Effector memory CD8-positive, alpha-beta T cell (primary cell): ENCODE data around the gene SH3GL3.

Experiments used
- ATAC-seq: fragments of 150-1000 bp; cut with Tn5 transposase; replicated peaks from 2 replicates; pipeline ENCODE4 v1.10.0; 2021; ENCODE audit warnings: mild to moderate bottlenecking, moderate library complexity
- DNase-seq, 3 experiments: peaks; one replicate each; pipeline ENCODE4 v3.0.0; 2021
- H3K27ac Mint-ChIP-seq, 2 donors: one replicate each; pipeline ENCODE4 v1.8.0; 2022; ENCODE audit warnings: mild to moderate bottlenecking in 2 of 2, mixed read lengths in 2 of 2, moderate library complexity in 2 of 2
- H3K27me3 Mint-ChIP-seq, 2 donors: one replicate each; pipeline ENCODE4 v1.8.0; 2022; ENCODE audit warnings: mixed read lengths in 2 of 2
- H3K36me3 Mint-ChIP-seq: one replicate; pipeline ENCODE4 v1.8.0; 2022; ENCODE audit warnings: mild to moderate bottlenecking, moderate library complexity, mixed read lengths; ENCODE audit not compliant: insufficient read depth
- H3K4me1 Mint-ChIP-seq, 2 donors: one replicate each; pipeline ENCODE4 v1.8.0; 2022; ENCODE audit warnings: low read depth in 2 of 2, mixed read lengths in 2 of 2
- H3K4me3 Mint-ChIP-seq, 2 donors: one replicate each; pipeline ENCODE4 v1.8.0; 2022; ENCODE audit warnings: mild to moderate bottlenecking in 2 of 2, mixed read lengths in 2 of 2, moderate library complexity in 2 of 2
- H3K9me3 Mint-ChIP-seq, 2 donors: one replicate each; pipeline ENCODE4 v1.8.0; 2022; ENCODE audit warnings: mixed read lengths in 2 of 2

The SH3GL3 gene

GRCh38 chr15:83602021-83602420, 154.9 kb downstream of the SH3GL3 start:
- H3K36me3 Mint-ChIP-seq, result no peaks in the 10 kb centered on the region
- ATAC-seq (no peak), DNase-seq (no peak)

GRCh38 chr15:83604549-83604948, 157.4 kb downstream of the SH3GL3 start:
- H3K4me1 Mint-ChIP-seq, result no peaks in the 10 kb centered on the region
- H3K27ac Mint-ChIP-seq, result no peak overlapping the region
- ATAC-seq, result no peak
- H3K4me3 Mint-ChIP-seq, result no peak overlapping the region
- peaks cover 0 to 12% of the 10 kb centered on the region in 2 donors for H3K27me3 Mint-ChIP-seq
- peaks cover 2 to 19% of the 10 kb centered on the region in 2 donors for H3K9me3 Mint-ChIP-seq
- H3K36me3 Mint-ChIP-seq, result no peaks in the 10 kb centered on the region
- no peak for DNase-seq

More at GRCh38 chr15:83602021-83602420, 154.9 kb downstream of the SH3GL3 start:
- peaks cover 0 to 7% of the 10 kb centered on the region in 2 donors for H3K27me3 Mint-ChIP-seq
- no peak overlapping the region for H3K27ac Mint-ChIP-seq
- H3K4me1 Mint-ChIP-seq, result no peaks in the 10 kb centered on the region
- H3K9me3 Mint-ChIP-seq, result peaks cover 4 to 19% of the 10 kb centered on the region in 2 donors
- no peak overlapping the region for H3K4me3 Mint-ChIP-seq

GRCh38 chr15:83605111-83605945, 158.2 kb downstream of the SH3GL3 start:
- Mint-ChIP-seq H3K4me3 (no peak overlapping the region), H3K27ac (no peak overlapping the region), H3K36me3 (no peaks in the 10 kb centered on the region), H3K27me3 (peaks cover 0 to 12% of the 10 kb centered on the region in 2 donors), H3K9me3 (peaks cover 2 to 13% of the 10 kb centered on the region in 2 donors), H3K4me1 (no peaks in the 10 kb centered on the region)
- ATAC-seq (no peak), DNase-seq (no peak)

GRCh38 chr15:83610132-83610531, 163.0 kb downstream of the SH3GL3 start:
- peaks cover 0 to 26% of the 10 kb centered on the region in 2 donors for H3K27me3 Mint-ChIP-seq
- ATAC-seq, result no peak

GRCh38 chr15:83610901-83611685, 164.0 kb downstream of the SH3GL3 start:
- Mint-ChIP-seq H3K4me3 (no peak overlapping the region), H3K27me3 (peaks cover 0 to 21% of the 10 kb centered on the region in 2 donors), H3K9me3 (peaks cover 0 to 2% of the 10 kb centered on the region in 2 donors), H3K27ac (no peak overlapping the region), H3K4me1 (no peaks in the 10 kb centered on the region), H3K36me3 (no peaks in the 10 kb centered on the region)
- DNase-seq (no peak), ATAC-seq (no peak)

More at GRCh38 chr15:83610132-83610531, 163.0 kb downstream of the SH3GL3 start:
- Mint-ChIP-seq H3K4me3 (no peak overlapping the region), H3K27ac (no peak overlapping the region), H3K9me3 (peaks cover 0 to 2% of the 10 kb centered on the region in 2 donors), H3K36me3 (no peaks in the 10 kb centered on the region), H3K4me1 (no peaks in the 10 kb centered on the region)
- no peak for DNase-seq

- Mint-ChIP-seq H3K27me3 (peaks cover 0 to 21% of the 10 kb centered on the region in 2 donors), H3K27ac (no peak overlapping the region), H3K4me1 (no peaks in the 10 kb centered on the region), H3K4me3 (no peak overlapping the region), H3K9me3 (peaks cover 0 to 2% of the 10 kb centered on the region in 2 donors), H3K36me3 (no peaks in the 10 kb centered on the region)
- ATAC-seq, result no peak
- DNase-seq, result no peak
Measured at GRCh38 chr15:83612226-83612625, 165.1 kb downstream of the SH3GL3 start.

- no peak overlapping the region for H3K27ac Mint-ChIP-seq
- no peak overlapping the region for H3K4me3 Mint-ChIP-seq
- no peaks in the 10 kb centered on the region for H3K36me3 Mint-ChIP-seq
- peaks cover 0 to 21% of the 10 kb centered on the region in 2 donors for H3K27me3 Mint-ChIP-seq
- DNase-seq, result no peak
- no peaks in the 10 kb centered on the region for H3K4me1 Mint-ChIP-seq
- ATAC-seq, result no peak
- H3K9me3 Mint-ChIP-seq, result peaks cover 0 to 2% of the 10 kb centered on the region in 2 donors
Measured at GRCh38 chr15:83612898-83613635, 165.9 kb downstream of the SH3GL3 start.

- Mint-ChIP-seq H3K4me3 (no peak overlapping the region), H3K27me3 (peaks cover 0 to 21% of the 10 kb centered on the region in 2 donors), H3K9me3 (peaks cover 0 to 2% of the 10 kb centered on the region in 2 donors), H3K27ac (no peak overlapping the region), H3K36me3 (no peaks in the 10 kb centered on the region), H3K4me1 (no peaks in the 10 kb centered on the region)
- no peak for DNase-seq
- no peak for ATAC-seq
Measured at GRCh38 chr15:83613714-83614113, 166.6 kb downstream of the SH3GL3 start.

GRCh38 chr15:83616840-83617239, 169.7 kb downstream of the SH3GL3 start:
- Mint-ChIP-seq H3K9me3 (peaks cover 0 to 5% of the 10 kb centered on the region in 2 donors), H3K4me1 (no peaks in the 10 kb centered on the region), H3K4me3 (no peak overlapping the region), H3K36me3 (no peaks in the 10 kb centered on the region), H3K27me3 (peaks cover 0 to 16% of the 10 kb centered on the region in 2 donors), H3K27ac (no peak overlapping the region)
- ATAC-seq (no peak), DNase-seq (no peak)

GRCh38 chr15:83626171-83626802, 179.1 kb downstream of the SH3GL3 start:
- Mint-ChIP-seq H3K27ac (no peak overlapping the region), H3K27me3 (peaks cover 9 to 14% of the 10 kb centered on the region in 2 donors), H3K4me1 (no peaks in the 10 kb centered on the region), H3K9me3 (peaks cover 0 to 5% of the 10 kb centered on the region in 2 donors), H3K36me3 (no peaks in the 10 kb centered on the region), H3K4me3 (no peak overlapping the region)
- DNase-seq (no peak), ATAC-seq (no peak)

GRCh38 chr15:83631534-83631933, 184.4 kb downstream of the SH3GL3 start:
- no peak for ATAC-seq
- peaks cover under 1 to 7% of the 10 kb centered on the region in 2 donors for H3K9me3 Mint-ChIP-seq
- no peak overlapping the region for H3K4me3 Mint-ChIP-seq
- peaks cover under 1 to 2% of the 10 kb centered on the region in 2 donors for H3K27me3 Mint-ChIP-seq
- no peak overlapping the region for H3K27ac Mint-ChIP-seq
- H3K4me1 Mint-ChIP-seq, result no peaks in the 10 kb centered on the region
- no peak for DNase-seq
- H3K36me3 Mint-ChIP-seq, result no peaks in the 10 kb centered on the region

- peaks cover 11 to 18% of the 10 kb centered on the region in 2 donors for H3K9me3 Mint-ChIP-seq
- DNase-seq (no peak), ATAC-seq (no peak)
- H3K27ac Mint-ChIP-seq, result no peak overlapping the region
- H3K4me3 Mint-ChIP-seq, result no peak overlapping the region
- no peaks in the 10 kb centered on the region for H3K4me1 Mint-ChIP-seq
- peaks cover 2% of the 10 kb centered on the region for H3K36me3 Mint-ChIP-seq
- H3K27me3 Mint-ChIP-seq, result peaks cover 11 to 12% of the 10 kb centered on the region in 2 donors
Measured at GRCh38 chr15:83643201-83643600, 196.1 kb downstream of the SH3GL3 start.

- ATAC-seq (no peak), DNase-seq (no peak)
- Mint-ChIP-seq H3K9me3 (peaks cover 8 to 18% of the 10 kb centered on the region in 2 donors), H3K27ac (no peak overlapping the region), H3K36me3 (peaks cover 2% of the 10 kb centered on the region), H3K27me3 (peaks cover 5 to 6% of the 10 kb centered on the region in 2 donors), H3K4me1 (no peaks in the 10 kb centered on the region), H3K4me3 (no peak overlapping the region)
Measured at GRCh38 chr15:83644439-83644838, 197.3 kb downstream of the SH3GL3 start.
